GM12892 (cell line): ENCODE data around the gene XKR8.

Experiments
- DNase-seq: peaks from one replicate; pipeline ENCODE4 v3.0.0; 2011; ENCODE audit not compliant: insufficient read length
- FAIRE-seq: peaks from 2 replicates; lab custom pipeline; 2011; peaks lifted over from hg19 to GRCh38; lab: Jason Lieb, UNC
- POLR2A ChIP-seq: IDR thresholded peaks from 2 replicates; pipeline ENCODE4 v1.6.1; 2011; ENCODE audit warnings: low read depth, low read length, control low read depth
- POLR2AphosphoS5 ChIP-seq: IDR thresholded peaks from 2 replicates; pipeline ENCODE4 v1.6.1; 2011; ENCODE audit warnings: low read depth, low read length, control low read depth
- TAF1 ChIP-seq: IDR thresholded peaks from 2 replicates; pipeline ENCODE4 v1.6.1; 2011; ENCODE audit warnings: low read depth, mild to moderate bottlenecking, control low read depth, low read length, borderline replicate concordance

Gene XKR8

DNA sequence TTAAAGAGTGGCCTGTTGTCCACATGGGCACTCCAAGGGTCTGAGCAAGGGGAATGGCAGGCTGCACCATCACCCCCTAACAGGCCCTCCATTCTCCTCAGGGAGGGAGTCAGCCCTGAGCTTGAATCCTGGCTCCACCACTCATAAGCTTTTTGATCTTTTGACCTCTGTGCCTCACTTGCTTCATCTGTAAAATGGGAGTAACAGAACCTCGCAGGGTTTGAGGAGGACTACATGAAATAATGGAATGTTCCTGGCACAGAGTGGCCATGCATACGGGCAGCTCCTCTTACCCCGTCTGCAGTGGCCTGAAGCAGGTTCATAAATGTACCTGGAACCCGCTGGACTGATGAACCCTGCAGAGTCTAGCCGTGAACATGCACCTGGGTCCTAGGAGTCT lies 2.1 kb upstream of the XKR8 start:
- TF ChIP-seq POLR2AphosphoS5, result no peak
- FAIRE-seq, result no peak
- DNase-seq, result no peak

DNA sequence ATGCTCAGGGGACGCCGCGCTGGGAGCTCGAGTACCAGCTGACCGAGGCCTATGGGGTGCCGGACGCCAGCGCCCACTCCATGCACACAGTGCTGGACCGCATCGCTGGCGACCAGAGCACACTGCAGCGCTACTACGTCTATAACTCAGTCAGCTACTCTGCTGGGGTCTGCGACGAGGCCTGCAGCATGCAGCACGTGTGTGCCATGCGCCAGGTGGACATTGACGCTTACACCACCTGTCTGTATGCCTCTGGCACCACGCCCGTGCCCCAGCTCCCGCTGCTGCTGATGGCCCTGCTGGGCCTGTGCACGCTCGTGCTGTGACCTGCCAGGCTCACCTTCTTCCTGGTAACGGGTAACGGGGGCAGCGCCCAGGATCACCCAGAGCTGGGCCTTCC lies 1.3 kb upstream of the XKR8 start:
- FAIRE-seq (no peak), DNase-seq (no peak)
- no peak for TF ChIP-seq TAF1
- TF ChIP-seq POLR2AphosphoS5, result no peak
- TF ChIP-seq POLR2A, result no peak

DNA sequence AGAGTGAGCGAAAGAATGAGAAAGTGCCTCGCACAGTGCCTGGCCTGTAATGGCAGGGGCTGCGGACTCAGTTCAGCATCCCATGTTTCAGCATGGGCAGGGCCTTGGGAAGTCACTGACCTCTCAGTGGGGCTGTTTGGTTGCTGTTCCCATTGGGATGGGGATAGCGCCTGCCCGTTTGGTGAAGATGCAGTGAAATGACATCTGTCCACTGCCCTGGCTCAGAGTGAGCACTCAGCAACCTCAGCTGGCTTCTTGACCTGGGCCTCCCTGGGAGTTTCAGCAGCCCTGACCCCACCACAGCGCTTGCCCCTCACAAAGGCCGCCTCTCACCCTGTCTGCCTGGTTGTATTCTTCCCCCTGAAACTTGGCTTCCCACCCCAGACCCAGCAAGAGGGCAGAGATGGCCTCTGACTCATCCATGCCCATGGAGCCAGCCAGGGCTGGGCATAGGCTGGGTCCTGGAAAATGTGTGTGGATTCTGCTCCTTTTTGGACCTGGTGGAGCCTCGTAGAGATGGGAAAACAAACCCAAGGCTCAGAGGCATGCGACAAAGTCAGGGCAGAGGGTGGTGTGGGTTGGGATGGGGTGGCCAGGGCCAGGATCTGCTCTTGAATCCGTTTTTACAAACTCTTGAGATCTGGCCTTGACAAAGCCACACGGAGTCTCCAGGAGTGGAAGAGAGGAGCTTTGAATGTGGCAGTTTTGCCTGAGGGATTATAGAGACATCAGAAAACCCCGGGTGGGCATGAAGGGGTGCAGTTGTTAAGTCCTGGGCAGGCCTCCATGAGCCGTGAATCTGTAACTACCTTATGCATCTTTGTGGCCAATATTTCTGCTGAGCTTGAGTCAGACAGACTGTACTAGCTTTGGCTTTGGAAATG lies 1.2 kb downstream of the XKR8 start:
- FAIRE-seq (no peak), DNase-seq (no peak)
- TF ChIP-seq TAF1 (no peak), POLR2A (no peak), POLR2AphosphoS5 (no peak)

- no peak for TF ChIP-seq POLR2A
- no peak for TF ChIP-seq TAF1
- no peak for TF ChIP-seq POLR2AphosphoS5
- DNase-seq, result no peak
- FAIRE-seq, result no peak
These were observed 2.0 kb downstream of the XKR8 start for GRCh38 chr1:27961646-27962221.

- TF ChIP-seq POLR2AphosphoS5 (no peak), TAF1 (no peak), POLR2A (no peak)
- FAIRE-seq (no peak), DNase-seq (no peak)
These were observed 3.6 kb downstream of the XKR8 start for GRCh38 chr1:27963393-27963792.

- DNase-seq, result no peak
- no peak for TF ChIP-seq POLR2AphosphoS5
- TF ChIP-seq TAF1, result no peak
- TF ChIP-seq POLR2A, result no peak
- no peak for FAIRE-seq
These were observed 6.8 kb downstream of the XKR8 start for GRCh38 chr1:27966402-27967105.

DNA sequence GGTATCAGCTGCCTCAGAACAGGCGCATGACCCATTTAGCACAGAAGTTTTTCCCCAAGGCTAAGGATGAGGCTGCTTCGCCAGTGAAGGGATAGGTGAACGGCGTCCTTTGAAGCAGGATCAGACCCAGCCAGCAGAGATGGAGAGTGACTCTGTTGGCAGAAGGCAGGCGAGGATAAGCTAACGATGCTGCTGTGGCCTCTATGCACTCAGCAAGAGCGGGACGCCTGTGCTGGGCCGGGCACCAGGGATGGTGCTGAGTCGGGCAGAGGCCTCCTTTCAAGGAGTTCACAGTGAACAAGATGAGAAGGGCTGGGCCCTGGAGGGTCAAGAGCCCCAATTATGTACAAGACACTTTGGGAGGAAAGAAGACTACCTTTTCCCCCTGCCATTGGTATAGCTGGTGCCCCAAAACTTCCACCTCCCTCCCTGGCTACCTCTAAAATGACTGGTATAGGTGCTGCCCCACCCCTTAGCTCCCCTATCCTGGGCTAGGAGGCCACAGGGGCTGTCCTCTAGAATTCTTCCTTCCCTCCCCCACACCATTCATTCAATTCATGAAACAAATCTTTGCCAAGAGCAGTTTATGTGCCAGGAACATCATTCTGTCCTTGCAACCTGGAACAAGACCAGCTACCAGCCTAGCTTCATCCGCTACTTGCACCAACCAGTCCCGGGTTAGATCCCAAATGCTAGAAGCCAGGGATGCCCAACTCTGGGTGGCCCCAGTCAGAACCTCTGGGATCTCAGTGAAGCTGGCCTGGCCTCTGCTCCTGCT lies 7.5 kb downstream of the XKR8 start:
- FAIRE-seq (no peak), DNase-seq (no peak)
- TF ChIP-seq POLR2AphosphoS5 (no peak), POLR2A (no peak), TAF1 (no peak)

DNA sequence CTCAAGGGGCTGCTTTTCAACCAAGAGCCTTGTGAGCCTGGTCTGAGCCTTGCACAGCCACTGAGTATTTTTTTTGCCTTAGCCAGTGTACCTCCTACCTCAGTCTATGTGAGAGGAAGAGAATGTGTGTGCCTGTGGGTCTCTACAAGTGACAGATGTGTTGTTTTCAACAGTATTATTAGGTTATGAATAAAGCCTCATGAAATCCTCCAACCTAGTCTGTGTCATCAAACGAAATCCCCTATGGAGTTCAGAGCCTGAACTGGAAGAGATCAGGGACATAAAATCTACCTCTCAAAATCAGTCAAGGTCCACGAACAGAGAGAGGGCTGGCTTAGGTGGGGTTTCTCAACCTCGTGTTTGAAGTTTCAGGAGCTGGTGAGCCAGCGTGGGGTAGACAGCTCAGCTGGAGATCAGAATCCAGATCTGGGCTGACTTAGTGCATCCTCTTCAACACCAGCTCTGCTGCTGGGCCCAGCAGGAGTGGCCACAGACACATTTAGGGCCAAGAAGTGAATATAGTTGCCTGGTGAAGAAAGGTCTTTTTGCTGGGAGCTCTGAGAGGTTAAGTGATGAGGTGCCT lies 8.2 kb downstream of the XKR8 start:
- TF ChIP-seq POLR2AphosphoS5 (no peak), TAF1 (no peak), POLR2A (no peak)
- DNase-seq (no peak), FAIRE-seq (no peak)

GRCh38 chr1:27968692-27969091 lies 8.9 kb downstream of the XKR8 start:
- FAIRE-seq (no peak), DNase-seq (no peak)
- TF ChIP-seq POLR2A (no peak), POLR2AphosphoS5 (no peak), TAF1 (no peak)

GRCh38 chr1:27970401-27970800 lies 10.6 kb downstream of the XKR8 start:
- DNase-seq (no peak), FAIRE-seq (no peak)
- TF ChIP-seq TAF1 (no peak), POLR2AphosphoS5 (no peak), POLR2A (no peak)
